ENCODE data around the gene GOLGA8N.

- TF ChIP-seq, protein P1, sequence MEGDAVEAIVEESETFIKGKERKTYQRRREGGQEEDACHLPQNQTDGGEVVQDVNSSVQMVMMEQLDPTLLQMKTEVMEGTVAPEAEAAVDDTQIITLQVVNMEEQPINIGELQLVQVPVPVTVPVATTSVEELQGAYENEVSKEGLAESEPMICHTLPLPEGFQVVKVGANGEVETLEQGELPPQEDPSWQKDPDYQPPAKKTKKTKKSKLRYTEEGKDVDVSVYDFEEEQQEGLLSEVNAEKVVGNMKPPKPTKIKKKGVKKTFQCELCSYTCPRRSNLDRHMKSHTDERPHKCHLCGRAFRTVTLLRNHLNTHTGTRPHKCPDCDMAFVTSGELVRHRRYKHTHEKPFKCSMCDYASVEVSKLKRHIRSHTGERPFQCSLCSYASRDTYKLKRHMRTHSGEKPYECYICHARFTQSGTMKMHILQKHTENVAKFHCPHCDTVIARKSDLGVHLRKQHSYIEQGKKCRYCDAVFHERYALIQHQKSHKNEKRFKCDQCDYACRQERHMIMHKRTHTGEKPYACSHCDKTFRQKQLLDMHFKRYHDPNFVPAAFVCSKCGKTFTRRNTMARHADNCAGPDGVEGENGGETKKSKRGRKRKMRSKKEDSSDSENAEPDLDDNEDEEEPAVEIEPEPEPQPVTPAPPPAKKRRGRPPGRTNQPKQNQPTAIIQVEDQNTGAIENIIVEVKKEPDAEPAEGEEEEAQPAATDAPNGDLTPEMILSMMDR (IDR thresholded peaks at IDR 0.05; ENCODE audit: borderline replicate concordance, extremely low read depth, low read length, poor library complexity, severe bottlenecking): peak; percentile 32
- no peak for TF ChIP-seq EZH2 (IDR thresholded peaks at IDR 0.05; ENCODE audit: borderline replicate concordance, low read depth, low read length, severe bottlenecking)
Observed at GRCh38 chr15:32649342-32649741, 56.1 kb downstream of the GOLGA8N start.
